ENCODE results near the gene COMMD6. TPM values are rescaled to one million over a fixed set of nuclear protein-coding genes. Genes with fewer than 3 reads are reported as not detected.

The COMMD6 gene
- total RNA-seq (2011; cell fraction: chromatin; rRNA removed; ENCODE audit: low replicate concordance) = 4.0 and 10.8 TPM in 2 replicates
- 7.1 and 9.5 TPM in 2 replicates for total RNA-seq (2011; cell fraction: nucleolus; rRNA removed)
- total RNA-seq (2011; cell fraction: nucleoplasm; rRNA removed) = 15.0 and 29.1 TPM in 2 replicates
- total RNA-seq (2014; rRNA removed) (27.2 and 32.6 TPM in 2 replicates), total RNA-seq (2014; rRNA removed; fragmentation: Illumina TruSeq; extraction: Trizol) (65.8 and 66.8 TPM in 2 replicates), total RNA-seq (2015; rRNA removed; fragmentation: Illumina TruSeq; extraction: Trizol) (63.4 and 65.0 TPM in 2 replicates), total RNA-seq (2021) (43.3 and 49.0 TPM in 2 replicates), polyA plus RNA-seq (2011; rRNA removed) (99.5 and 116 TPM in 2 replicates), polyA plus RNA-seq (2014; fragmentation: Illumina TruSeq; extraction: Trizol) (44.5 and 48.5 TPM in 2 replicates), polyA plus RNA-seq (2014; fragmentation: Nextera tagmentation; extraction: Ambion mirVana) (100 to 1,000 TPM; 111 to 112 TPM), polyA plus RNA-seq (2014; rRNA removed) (47.6 TPM in 2 replicates), polyA minus RNA-seq (2011; rRNA and poly(A)+ RNA removed) (6.9 and 7.4 TPM in 2 replicates), Bru-seq, nascent RNA (percentile 74 among the genes with signal in this experiment), BruChase-seq, experiment 1, labeled RNA remaining after a 2-hour chase (percentile 74 among the genes with signal in this experiment), BruChase-seq, experiment 2, labeled RNA remaining after a 6-hour chase (percentile 69 among the genes with signal in this experiment)
- 13.6 and 16.7 TPM in 2 replicates for polyA plus RNA-seq (2011; cell fraction: cytosol; rRNA removed)
- polyA plus RNA-seq (2011; cell fraction: nucleus; rRNA removed) = 15.3 and 28.1 TPM in 2 replicates
- 105 and 123 TPM in 2 replicates for polyA plus RNA-seq (2012)
- polyA minus RNA-seq (2011; cell fraction: cytosol; rRNA and poly(A)+ RNA removed) = 2.4 and 6.3 TPM in 2 replicates
- 3.0 and 8.1 TPM in 2 replicates for polyA minus RNA-seq (2011; cell fraction: nucleus; rRNA and poly(A)+ RNA removed)
- long read RNA-seq, experiment 1, transcript COMMD6-210 (2 exons, 595 nt) = major isoform, 18 of 25 reads
- long read RNA-seq, experiment 1, partial matches to known transcripts = 0 of 25 reads
- long read RNA-seq, experiment 1, other reads (novel, unspliced or antisense) = 7 of 25 reads
- long read RNA-seq, experiment 2, partial matches to known transcripts = 14 of 19 reads
- long read RNA-seq, experiment 2, other reads (novel, unspliced or antisense) = 4 of 19 reads
- long read RNA-seq, experiment 3, partial matches to known transcripts = 0 of 2 reads
- long read RNA-seq, experiment 3, other reads (novel, unspliced or antisense) = 2 of 2 reads

GRCh38 chr13:75537401-75538365 lies at the start of gene COMMD6:
Gene COMMD6, minus strand, starts transcription at chr13:75537841. Its CDS starts 36 bp downstream, at chr13:75537805.
- peak within 1 kb of the TSS; percentile 73 to 94 for H3K9ac ChIP-seq (ENCODE audit: insufficient read depth in 1 of 2, low read depth in 2 of 2, low read length in 2 of 2)
- ATAC-seq = peak; percentile 99
- H2AFZ ChIP-seq (ENCODE audit: low read depth, low read length) = peak within 1 kb of the TSS; percentile 91
- under 1% methylated on average over 32 of the region's 51 CpGs for WGBS (ENCODE audit: insufficient coverage, low coverage, missing lambda C conversion rate)
- no peaks in the 10 kb centered on the region for H3K9me3 ChIP-seq (replicated peaks; ENCODE audit: control insufficient read depth, insufficient read depth, low read depth, low read length)
- no peaks in the 10 kb centered on the region for H3K27me3 ChIP-seq (ENCODE audit: control insufficient read depth in 2 of 2, insufficient read depth in 2 of 2, low read length in 2 of 2)
- H3K4me1 ChIP-seq (replicated peaks in 1 of 2; ENCODE audit: control insufficient read depth in 2 of 2, insufficient read depth in 2 of 2, low read length in 2 of 2) = peaks cover 0 to 7% of the 10 kb centered on the region in 2 experiments; a peak in 2 of 5 replicates
- H3K36me3 ChIP-seq (ENCODE audit: control insufficient read depth, insufficient read depth, low read length) = peaks cover 14% of the 10 kb centered on the region
- peak; percentile 86 for FAIRE-seq
- H3K9me1 ChIP-seq (ENCODE audit: control insufficient read depth, insufficient read depth, low read length) = no peaks in the 10 kb centered on the region
- intact Hi-C loops (cut with micrococcal nuclease) (loop anchor here (5.0 kb wide), 1 partner anchor 165 kb away; no protein-coding TSS in a partner anchor), in situ Hi-C loops (cut with MboI) (no loop called here)
- TSS peak; percentile 64 for BruUV-seq (replicated peaks)
- peaks cover 15% of the 10 kb centered on the region for H3K79me2 ChIP-seq (ENCODE audit: control insufficient read depth, insufficient read depth, low read length)
- H3K4me3 ChIP-seq = peak within 1 kb of the TSS; percentile 89
- H3K27ac ChIP-seq (ENCODE audit: extremely low read depth, low read depth, low read length) = peak within 1 kb of the TSS; percentile 43; the same call in 2 of the 3 replicates
- DNase-seq (ENCODE audit: extremely low read depth in 1 of 4, low spot score in 3 of 4) = peak; percentile 76 to 83 (median 76)
- CTCF ChIA-PET (ENCODE audit: low intra/inter-chr PET ratio) = no interaction called here
- peak within 1 kb of the TSS; percentile 91 for H3K4me2 ChIP-seq (ENCODE audit: insufficient read depth, low read length)
- no peaks in the 10 kb centered on the region for H4K20me1 ChIP-seq (replicated peaks; ENCODE audit: control insufficient read depth, insufficient read depth, low read length)
- POLR2A ChIA-PET = interaction anchor here (0.6 kb wide), 1 partner anchor 78 kb away, joined by 3 read pairs; no protein-coding TSS in a partner anchor
- TF ChIP-seq DACH1 (IDR thresholded peaks at IDR 0.05; ENCODE audit: partially characterized antibody) (peak; percentile 4), ILF3 (IDR thresholded peaks at IDR 0.05; ENCODE audit: borderline replicate concordance) (no peak), ETV5 (CRISPR knock-in tag; IDR thresholded peaks at IDR 0.05; ENCODE audit: low read depth) (no peak), KDM4B (IDR thresholded peaks at IDR 0.05; ENCODE audit: borderline replicate concordance in 2 of 2, low read depth in 1 of 2) (no peak), KDM5B (IDR thresholded peaks at IDR 0.05; ENCODE audit: insufficient replicate concordance, low read depth, low read length) (peak; percentile 88), FOS (IDR thresholded peaks at IDR 0.05; ENCODE audit: extremely low read depth, insufficient read length) (no peak), NONO (IDR thresholded peaks at IDR 0.05; ENCODE audit: low read depth in 2 of 2, low read length in 1 of 2) (peak in 1 of 2 experiments; percentile 98; a peak in 2 of 4 replicates), ATF3 (IDR thresholded peaks at IDR 0.05) (peak; percentile 26; the same call in 1 of the 2 replicates), ATF3 (CRISPR knock-in tag; conservative IDR thresholded peaks at IDR 0.05) (no peak), ZNF766 (CRISPR knock-in tag; conservative IDR thresholded peaks at IDR 0.05) (no peak), FOXP1 (CRISPR knock-in tag; IDR thresholded peaks at IDR 0.05) (no peak), TCF7L2 (IDR thresholded peaks at IDR 0.05; ENCODE audit: low read depth, low read length) (peak; percentile 85), POLR2AphosphoS5 (IDR thresholded peaks at IDR 0.05; ENCODE audit: control insufficient read depth, insufficient read depth, low read depth, low read length) (0 out of 2 replicates have a peak, but pooled peaks have one; percentile 39), NBN (IDR thresholded peaks at IDR 0.05; ENCODE audit: low read depth) (0 out of 2 replicates have a peak, but pooled peaks have one; percentile 17), ETV1 (tag; conservative IDR thresholded peaks at IDR 0.05; ENCODE audit: low read depth) (peak; percentile 51)

All from K562 (cell line).